ENCODE results near the gene ZNF414. TPM values are rescaled to one million over a fixed set of nuclear protein-coding genes. Genes with fewer than 3 reads are reported as not detected.

ZNF414 gene
- polyA plus RNA-seq, 3 donors from 2014 or later = 6.0 to 20.8 (median 8.3) TPM

DNA sequence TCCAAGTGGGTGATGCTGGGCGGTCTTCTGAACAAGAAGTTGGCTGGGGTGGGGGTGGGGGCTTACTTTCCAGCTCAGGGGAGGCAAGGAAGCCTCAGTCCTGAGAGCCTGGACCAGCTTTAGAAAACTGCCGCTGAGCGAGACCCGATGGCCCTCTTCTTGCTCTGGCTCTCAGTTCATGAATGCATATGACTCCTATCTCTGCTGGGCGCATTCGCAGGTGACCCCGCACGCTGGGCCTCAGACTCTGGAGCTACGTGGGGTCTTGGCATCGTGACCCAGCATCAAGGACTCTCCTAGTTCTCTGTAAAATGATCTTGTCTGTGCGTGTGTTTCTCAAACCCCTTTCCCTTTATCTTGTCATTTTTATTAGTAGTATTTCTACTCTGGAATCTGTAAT, 31.3 kb downstream of the ZNF414 start:
- peaks cover 53 to 56% of the 10 kb centered on the region in 2 donors for H3K4me1 Mint-ChIP-seq
- no peak overlapping the region for H3K4me3 Mint-ChIP-seq

DNA sequence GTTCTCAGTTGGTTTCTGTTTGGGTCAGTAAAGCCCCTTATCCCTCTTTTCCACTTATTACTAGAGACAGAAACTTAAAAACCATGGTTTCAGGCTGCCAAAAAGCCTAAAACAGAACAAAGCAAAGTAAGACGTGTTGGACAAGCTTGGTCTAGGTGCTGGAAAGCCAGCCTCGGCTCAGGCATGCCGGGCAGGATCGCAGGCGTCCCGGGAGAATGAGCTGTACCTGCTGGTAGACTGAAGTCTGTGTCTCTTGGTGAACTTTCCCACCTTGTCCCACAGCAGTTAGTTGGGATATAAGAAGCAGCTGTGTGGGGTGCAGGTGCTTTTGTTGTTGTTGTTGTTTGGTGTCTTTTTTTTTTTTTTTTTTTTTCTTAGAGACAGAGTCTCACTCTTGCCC, 32.4 kb downstream of the ZNF414 start:
- Mint-ChIP-seq H3K27me3 (ENCODE audit: low read depth in 3 of 3) (peaks cover 2 to 15% (median 12%) of the 10 kb centered on the region in 3 donors), H3K36me3 (peaks cover 9 to 30% (median 19%) of the 10 kb centered on the region in 3 donors), H3K4me1 (peaks cover 53 to 55% of the 10 kb centered on the region in 2 donors), H3K27ac (peak overlapping the region in 5 of 6 donors; percentile 9 to 82 (median 76)), H3K4me3 (no peak overlapping the region), H3K9me3 (no peaks in the 10 kb centered on the region)
- DNase-seq = no peak

More for the DNA sequence above, 31.3 kb downstream of the ZNF414 start:
- peak overlapping the region in 2 of 6 donors; percentile 4 to 41 for H3K27ac Mint-ChIP-seq
- DNase-seq = no peak
- H3K36me3 Mint-ChIP-seq = peaks cover 9 to 33% (median 27%) of the 10 kb centered on the region in 3 donors
- peaks cover 2 to 18% (median 15%) of the 10 kb centered on the region in 3 donors for H3K27me3 Mint-ChIP-seq (ENCODE audit: low read depth in 3 of 3)
- no peaks in the 10 kb centered on the region for H3K9me3 Mint-ChIP-seq

- H3K4me3 Mint-ChIP-seq = peak overlapping the region in 4 of 5 donors; percentile 7 to 74 (median 56)
- H3K27me3 Mint-ChIP-seq (ENCODE audit: low read depth in 3 of 3) = peaks cover 2 to 14% (median 11%) of the 10 kb centered on the region in 3 donors
These were observed 32.8 kb downstream of the ZNF414 start for GRCh38 chr19:8481201-8481600.

DNA sequence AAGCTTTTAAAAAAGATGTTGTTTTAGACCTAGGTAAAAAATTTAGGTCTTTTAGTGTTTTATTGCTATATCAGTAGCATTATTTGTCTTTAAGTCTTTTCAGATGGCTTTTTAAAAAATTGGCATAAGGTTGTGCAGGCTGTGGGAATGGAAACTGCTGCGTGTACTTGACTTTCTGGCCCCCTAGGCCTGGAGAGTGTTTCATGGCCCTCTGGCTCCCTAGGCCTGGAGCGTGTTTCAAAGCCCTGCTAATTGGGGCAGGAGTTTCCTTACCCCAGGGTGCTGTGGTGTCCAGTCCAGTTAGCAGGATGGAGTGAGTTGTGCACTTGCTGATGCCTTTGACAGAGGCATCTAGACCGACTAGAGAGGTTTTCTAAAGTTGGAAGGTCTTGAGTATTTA, 35.4 kb downstream of the ZNF414 start:
- Mint-ChIP-seq H3K36me3 (peaks cover 11 to 40% (median 21%) of the 10 kb centered on the region in 3 donors), H3K9me3 (no peaks in the 10 kb centered on the region), H3K27ac (peak overlapping the region in 4 of 6 donors; percentile 60 to 90 (median 76)), H3K4me1 (peaks cover 53 to 71% of the 10 kb centered on the region in 2 donors), H3K27me3 (ENCODE audit: low read depth in 3 of 3) (peaks cover 0 to 10% (median 9%) of the 10 kb centered on the region in 3 donors), H3K4me3 (peak overlapping the region in 2 of 5 donors; percentile 19 to 48)
- DNase-seq = no peak

More at GRCh38 chr19:8481201-8481600, 32.8 kb downstream of the ZNF414 start:
- DNase-seq = no peak
- Mint-ChIP-seq H3K27ac (peak overlapping the region; percentile 42 to 82 (median 76)), H3K36me3 (peaks cover 9 to 29% (median 16%) of the 10 kb centered on the region in 3 donors), H3K9me3 (no peaks in the 10 kb centered on the region), H3K4me1 (peaks cover 50 to 55% of the 10 kb centered on the region in 2 donors)

- H3K36me3 Mint-ChIP-seq = peaks cover 10 to 37% (median 19%) of the 10 kb centered on the region in 3 donors
- peaks cover 51 to 68% of the 10 kb centered on the region in 2 donors for H3K4me1 Mint-ChIP-seq
- peak overlapping the region; percentile 2 to 64 (median 8) for H3K4me3 Mint-ChIP-seq
These were observed 36.1 kb downstream of the ZNF414 start for GRCh38 chr19:8477889-8478288.

DNA sequence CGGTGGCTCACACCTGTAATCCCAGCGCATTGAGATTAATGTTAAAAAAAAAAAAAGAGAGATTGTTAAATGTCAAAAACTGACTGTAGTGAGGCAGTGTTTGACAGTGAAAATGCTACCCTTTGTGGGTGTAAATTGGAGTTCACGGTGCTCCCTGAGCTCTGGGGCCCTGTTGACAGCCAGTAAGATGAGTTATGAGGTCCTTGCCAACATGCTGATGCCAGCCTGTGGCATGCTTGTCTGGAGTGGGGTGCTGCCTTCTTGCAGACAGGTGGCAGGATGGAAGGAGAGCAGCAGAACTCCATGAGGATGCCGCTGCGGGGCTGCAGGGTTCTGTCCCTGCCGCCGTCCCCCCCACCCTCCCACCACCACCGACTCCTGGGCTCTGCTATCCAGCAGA, 37.4 kb downstream of the ZNF414 start:
- H3K4me1 Mint-ChIP-seq = peaks cover 45 to 62% of the 10 kb centered on the region in 2 donors
- H3K27ac Mint-ChIP-seq = peak overlapping the region in 1 of 6 donors; percentile 67
- no peaks in the 10 kb centered on the region for H3K9me3 Mint-ChIP-seq
- H3K4me3 Mint-ChIP-seq = no peak overlapping the region
- DNase-seq = no peak
- H3K36me3 Mint-ChIP-seq = peaks cover 9 to 29% (median 17%) of the 10 kb centered on the region in 3 donors
- H3K27me3 Mint-ChIP-seq (ENCODE audit: low read depth in 3 of 3) = peaks cover 0 to 11% (median 9%) of the 10 kb centered on the region in 3 donors

More at GRCh38 chr19:8477889-8478288, 36.1 kb downstream of the ZNF414 start:
- peak; percentile 14 to 24 (median 16) for DNase-seq
- Mint-ChIP-seq H3K27me3 (ENCODE audit: low read depth in 3 of 3) (peaks cover 0 to 10% (median 9%) of the 10 kb centered on the region in 3 donors), H3K9me3 (no peaks in the 10 kb centered on the region), H3K27ac (peak overlapping the region; percentile 75 to 93 (median 86))

DNA sequence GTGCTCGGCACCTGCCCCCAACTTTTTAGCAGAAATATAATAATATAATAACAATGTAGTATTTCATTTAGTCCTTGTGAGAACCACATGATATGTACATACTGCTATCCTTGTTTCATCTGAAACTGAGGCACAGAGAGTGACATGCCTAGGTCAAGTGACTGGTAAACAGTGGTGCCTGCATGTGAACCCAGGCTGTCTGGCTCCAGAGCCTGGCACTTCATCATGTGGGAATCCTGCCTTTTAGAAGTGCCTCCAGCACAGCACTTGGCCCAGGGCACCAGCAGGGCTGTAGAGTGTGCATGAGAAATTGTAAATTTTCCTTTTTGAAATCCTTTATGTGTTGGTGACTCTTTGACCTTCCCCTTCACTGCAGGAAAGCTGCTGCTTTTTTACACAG, 39.0 kb downstream of the ZNF414 start:
- peaks cover 9 to 43% (median 24%) of the 10 kb centered on the region in 3 donors for H3K36me3 Mint-ChIP-seq
- no peak overlapping the region for H3K4me3 Mint-ChIP-seq
- no peak overlapping the region for H3K27ac Mint-ChIP-seq
- H3K9me3 Mint-ChIP-seq = no peaks in the 10 kb centered on the region
- peaks cover 31 to 49% of the 10 kb centered on the region in 2 donors for H3K4me1 Mint-ChIP-seq
- peaks cover 0 to 9% (median 9%) of the 10 kb centered on the region in 3 donors for H3K27me3 Mint-ChIP-seq (ENCODE audit: low read depth in 3 of 3)
- DNase-seq = no peak

- no peak for DNase-seq
- Mint-ChIP-seq H3K36me3 (peaks cover 18 to 54% (median 32%) of the 10 kb centered on the region in 3 donors), H3K9me3 (no peaks in the 10 kb centered on the region), H3K27ac (peak overlapping the region in 4 of 6 donors; percentile 20 to 78 (median 68)), H3K27me3 (ENCODE audit: low read depth in 3 of 3) (peaks cover 0 to 12% (median 9%) of the 10 kb centered on the region in 3 donors), H3K4me1 (peaks cover 27 to 43% of the 10 kb centered on the region in 2 donors), H3K4me3 (no peak overlapping the region)
These were observed 40.1 kb downstream of the ZNF414 start for GRCh38 chr19:8473648-8474476.

DNA sequence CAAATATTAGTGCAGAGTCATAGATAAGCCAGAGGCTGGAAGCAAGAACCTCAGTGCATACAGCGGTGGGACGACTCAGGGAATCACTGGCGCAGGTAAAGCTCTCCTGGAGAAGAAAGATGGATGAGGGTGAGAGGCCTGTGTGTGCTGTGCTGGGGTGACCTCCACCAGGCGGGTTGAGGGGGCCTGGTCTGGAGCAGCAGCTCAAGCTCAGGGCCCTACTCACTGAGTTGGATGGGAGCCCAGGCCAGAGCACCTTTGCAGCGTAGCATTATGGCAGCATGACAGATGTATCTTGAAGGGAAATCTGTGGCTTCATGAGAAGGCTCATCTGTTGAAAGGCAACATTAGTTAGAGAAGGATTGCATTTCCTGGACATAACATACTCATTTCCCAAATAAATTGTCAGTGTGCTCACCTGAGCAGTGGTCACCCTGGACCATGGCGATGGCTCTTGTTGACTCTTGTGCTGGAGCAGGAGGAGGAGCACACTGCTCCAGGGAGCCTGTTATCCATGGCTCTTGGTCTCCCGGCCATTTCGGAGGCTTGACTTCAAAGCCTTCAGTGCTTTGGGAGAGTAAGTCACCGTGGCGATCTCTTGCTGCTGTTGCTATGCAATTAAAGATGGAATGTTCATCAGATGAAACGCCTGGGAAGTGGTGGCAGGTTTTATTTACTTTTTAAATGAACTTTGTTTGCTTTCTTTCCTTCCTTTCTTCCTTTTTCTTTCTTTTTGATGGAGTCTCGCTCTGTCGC, 44.2 kb downstream of the ZNF414 start:
- peaks cover 34 to 71% (median 58%) of the 10 kb centered on the region in 3 donors for H3K36me3 Mint-ChIP-seq
- H3K4me1 Mint-ChIP-seq = peaks cover 4 to 12% of the 10 kb centered on the region in 2 donors
- H3K4me3 Mint-ChIP-seq = no peak overlapping the region
- peak overlapping the region in 1 of 6 donors; percentile 55 for H3K27ac Mint-ChIP-seq
- H3K9me3 Mint-ChIP-seq = no peaks in the 10 kb centered on the region
- no peak for DNase-seq
- H3K27me3 Mint-ChIP-seq (ENCODE audit: low read depth in 3 of 3) = peaks cover 0 to 14% (median 3%) of the 10 kb centered on the region in 3 donors

DNA sequence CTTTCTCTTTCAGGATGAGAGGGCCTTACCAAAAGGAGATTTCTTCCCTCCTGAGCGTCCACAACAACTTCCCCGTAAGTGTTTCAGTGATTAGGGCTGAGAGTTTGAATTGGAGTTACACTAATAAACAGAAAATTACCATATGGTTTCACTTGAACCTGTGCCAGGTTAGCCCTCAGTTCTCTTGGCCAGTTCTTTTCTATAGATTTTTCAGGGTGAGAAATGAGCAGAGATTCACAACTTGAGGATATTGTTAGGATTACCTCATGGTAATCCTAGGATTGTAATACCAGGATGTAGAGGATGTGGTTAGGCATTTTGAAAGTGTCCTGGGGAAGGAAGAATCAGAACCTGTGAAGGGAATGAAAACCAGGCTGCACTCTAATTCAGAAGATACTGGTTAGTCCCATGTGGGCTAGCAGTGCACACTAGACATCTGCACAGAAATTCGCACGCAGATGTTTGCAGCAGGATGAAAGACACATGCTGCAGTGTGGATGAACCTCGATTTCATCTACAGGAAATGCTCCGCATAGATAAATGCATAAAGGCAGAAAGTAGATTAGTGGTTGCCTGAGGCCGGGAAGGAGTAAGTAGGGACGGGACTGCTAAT, 45.1 kb downstream of the ZNF414 start:
- H3K27ac Mint-ChIP-seq = no peak overlapping the region
- DNase-seq = no peak
- peaks cover 34 to 68% (median 56%) of the 10 kb centered on the region in 3 donors for H3K36me3 Mint-ChIP-seq
- peaks cover 0 to 14% (median 3%) of the 10 kb centered on the region in 3 donors for H3K27me3 Mint-ChIP-seq (ENCODE audit: low read depth in 3 of 3)
- peaks cover 4 to 8% of the 10 kb centered on the region in 2 donors for H3K4me1 Mint-ChIP-seq
- no peak overlapping the region for H3K4me3 Mint-ChIP-seq
- H3K9me3 Mint-ChIP-seq = no peaks in the 10 kb centered on the region

DNA sequence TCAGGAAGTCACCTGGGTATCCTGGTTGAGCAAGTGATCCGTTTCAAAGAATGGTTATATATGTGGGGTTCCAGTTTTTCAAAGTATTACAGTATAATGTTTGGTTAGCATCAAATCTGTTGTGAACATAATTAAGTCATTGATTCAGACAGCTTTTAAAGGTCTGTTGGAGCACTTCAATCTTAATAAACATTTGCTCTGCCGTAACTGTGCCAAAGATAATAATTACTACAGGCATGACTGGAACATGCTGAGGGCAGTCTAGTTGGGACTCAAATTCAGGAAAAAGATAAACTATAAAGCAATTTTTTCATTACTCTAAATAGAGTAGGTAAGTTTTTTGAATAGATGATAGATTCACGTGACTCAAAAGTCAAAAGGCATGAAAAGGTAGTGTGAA, 45.8 kb downstream of the ZNF414 start:
- Mint-ChIP-seq H3K36me3 (peaks cover 29 to 68% (median 57%) of the 10 kb centered on the region in 3 donors), H3K27me3 (ENCODE audit: low read depth in 3 of 3) (peaks cover 0 to 14% (median 3%) of the 10 kb centered on the region in 3 donors), H3K4me3 (no peak overlapping the region), H3K4me1 (peaks cover 2 to 10% of the 10 kb centered on the region in 2 donors), H3K27ac (peak overlapping the region in 2 of 6 donors; percentile 11 to 35), H3K9me3 (no peaks in the 10 kb centered on the region)
- DNase-seq = no peak

DNA sequence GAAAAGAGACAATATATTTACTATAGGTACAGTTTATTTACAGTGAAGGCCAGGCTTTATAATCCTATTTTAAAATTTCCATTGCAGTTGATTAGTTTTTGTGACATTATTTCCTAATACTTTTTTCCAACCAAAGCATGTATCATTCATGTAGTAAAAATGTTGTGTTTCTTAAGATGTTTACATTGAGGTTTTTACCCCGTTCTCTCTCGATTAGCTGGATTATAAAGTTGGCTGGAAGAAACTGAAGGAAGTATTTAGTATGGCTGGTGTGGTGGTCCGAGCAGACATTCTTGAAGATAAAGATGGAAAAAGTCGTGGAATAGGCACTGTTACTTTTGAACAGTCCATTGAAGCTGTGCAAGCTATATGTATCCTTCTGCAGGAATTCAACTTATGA, 47.9 kb downstream of the ZNF414 start:
- Mint-ChIP-seq H3K36me3 (peaks cover 29 to 63% (median 54%) of the 10 kb centered on the region in 3 donors), H3K27ac (peak overlapping the region in 1 of 6 donors; percentile 60), H3K9me3 (no peaks in the 10 kb centered on the region), H3K4me3 (no peak overlapping the region), H3K27me3 (ENCODE audit: low read depth in 3 of 3) (peaks cover 0 to 13% (median 3%) of the 10 kb centered on the region in 3 donors), H3K4me1 (peaks cover 12 to 31% of the 10 kb centered on the region in 2 donors)
- DNase-seq = no peak

GRCh38 chr19:8463365-8463764, 50.6 kb downstream of the ZNF414 start:
- DNase-seq = no peak
- H3K4me3 Mint-ChIP-seq = no peak overlapping the region
- H3K27ac Mint-ChIP-seq = no peak overlapping the region
- peaks cover 20 to 38% (median 37%) of the 10 kb centered on the region in 3 donors for H3K36me3 Mint-ChIP-seq
- H3K4me1 Mint-ChIP-seq = peaks cover 36 to 58% of the 10 kb centered on the region in 2 donors
- H3K9me3 Mint-ChIP-seq = no peaks in the 10 kb centered on the region
- H3K27me3 Mint-ChIP-seq (ENCODE audit: low read depth in 3 of 3) = peaks cover 0 to 9% (median 0%) of the 10 kb centered on the region in 3 donors

Data from immature natural killer cell (primary cell).